ENCODE measurements around the gene NFU1. TPM values are rescaled to one million over a fixed set of nuclear protein-coding genes. Genes with fewer than 3 reads are reported as not detected.

Gene NFU1
- total and polyA plus RNA-seq, 12 donors, result 47.3 to 117 (median 55.6) TPM

GRCh38 chr2:69438580-69438979 is 1.3 kb upstream of the NFU1 start:
- Histone ChIP-seq H3K27ac (peak overlapping the region in 2 of 5 donors; percentile 96 to 98), H3K27me3 (no peaks in the 10 kb centered on the region), H3K4me1 (replicated peaks in 1 of 2) (peaks cover 16 to 27% of the 10 kb centered on the region in 2 donors), H3K36me3 (replicated peaks in 1 of 2) (no peaks in the 10 kb centered on the region), H3K4me3 (no peak overlapping the region), H3K9me3 (replicated peaks in 1 of 3) (no peaks in the 10 kb centered on the region)
- no peak for DNase-seq
- no peak for TF ChIP-seq POLR2A (IDR thresholded peaks at IDR 0.05)
- TF ChIP-seq CTCF (IDR thresholded peaks at IDR 0.05), result no peak
- intact Hi-C loops (cut with DNase I), result no loop called here
- 96 to 98% (median 97%) methylated on average over 6 of the region's 6 CpGs for WGBS, 4 donors

- no peaks in the 10 kb centered on the region for H3K27me3 ChIP-seq
- DNase-seq, result peak in 5 of 7 donors; percentile 59 to 73 (median 64)
- peaks cover 16 to 27% of the 10 kb centered on the region in 2 donors for H3K4me1 ChIP-seq (replicated peaks in 1 of 2)
- H3K36me3 ChIP-seq (replicated peaks in 1 of 2), result no peaks in the 10 kb centered on the region
- 52 to 66% (median 55%) methylated on average over 7 of the region's 7 CpGs for WGBS, 4 donors
- peak overlapping the region; percentile 83 to 98 (median 96) for H3K27ac ChIP-seq
- H3K4me3 ChIP-seq, result peak overlapping the region in 2 of 4 donors; percentile 57 to 76
- intact Hi-C loops (cut with DNase I), result no loop called here
- H3K9me3 ChIP-seq (replicated peaks in 1 of 3), result no peaks in the 10 kb centered on the region
- TF ChIP-seq CTCF (IDR thresholded peaks at IDR 0.05) (no peak), POLR2A (IDR thresholded peaks at IDR 0.05) (no peak)
These were observed 518 bp upstream of the NFU1 start for GRCh38 chr2:69437751-69438154.

- H3K36me3 ChIP-seq (replicated peaks in 1 of 2), result peaks cover 0 to 4% of the 10 kb centered on the region in 2 donors
- DNase-seq, result no peak
- TF ChIP-seq POLR2A (IDR thresholded peaks at IDR 0.05) (no peak), CTCF (IDR thresholded peaks at IDR 0.05) (no peak)
- peak overlapping the region in 3 of 4 donors; percentile 57 to 78 (median 76) for H3K4me3 ChIP-seq
- peak overlapping the region; percentile 83 to 98 (median 96) for H3K27ac ChIP-seq
- no peaks in the 10 kb centered on the region for H3K9me3 ChIP-seq (replicated peaks in 1 of 3)
- no peaks in the 10 kb centered on the region for H3K27me3 ChIP-seq
- 2 to 9% (median 6%) methylated on average over 5 of the region's 5 CpGs for WGBS, 4 donors
- intact Hi-C loops (cut with DNase I), result no loop called here
- H3K4me1 ChIP-seq (replicated peaks in 1 of 2), result peaks cover 16 to 27% of the 10 kb centered on the region in 2 donors
These were observed 668 bp downstream of the NFU1 start for GRCh38 chr2:69436596-69436937.

GRCh38 chr2:69434753-69435152 is 2.5 kb downstream of the NFU1 start:
- H3K4me1 ChIP-seq (replicated peaks in 1 of 2), result peaks cover 16 to 27% of the 10 kb centered on the region in 2 donors

More at GRCh38 chr2:69434753-69435152, 2.5 kb downstream of the NFU1 start:
- H3K36me3 ChIP-seq (replicated peaks in 1 of 2), result peaks cover 0 to 19% of the 10 kb centered on the region in 2 donors
- no peaks in the 10 kb centered on the region for H3K9me3 ChIP-seq (replicated peaks in 1 of 3)
- H3K27me3 ChIP-seq, result no peaks in the 10 kb centered on the region
- no peak for DNase-seq
- peak overlapping the region in 1 of 5 donors; percentile 1 for H3K27ac ChIP-seq
- TF ChIP-seq CTCF (IDR thresholded peaks at IDR 0.05) (no peak), POLR2A (IDR thresholded peaks at IDR 0.05) (no peak)
- 71 to 87% (median 77%) methylated on average over 5 of the region's 5 CpGs for WGBS, 4 donors
- intact Hi-C loops (cut with DNase I), result no loop called here
- H3K4me3 ChIP-seq, result no peak overlapping the region
